Sigmoid colon (tissue), 4 donors: Measurements from ENCODE around the gene PLEKHA6.

Experiments used
- CTCF ChIP-seq, 4 experiments: fragments of 450-650 bp in 3 of 4; fragments of 200-600 bp in 1 of 4; IDR thresholded peaks; one replicate each; pipeline ENCODE4 v1.5.1; 2016 to 2019; ENCODE audit warnings: antibody characterized with exemption in 4 of 4, mild to moderate bottlenecking in 3 of 4, moderate library complexity in 2 of 4
- EP300 ChIP-seq, 4 donors: sonication (generic); formaldehyde crosslinking; IDR thresholded peaks; one replicate each; pipeline ENCODE4 v1.6.1; 2017; ENCODE audit warnings: antibody characterized with exemption in 4 of 4
- POLR2A ChIP-seq, 2 donors: fragments of 450-650 bp; IDR thresholded peaks; one replicate each; pipeline ENCODE4 v1.6.1; 2016; ENCODE audit warnings: antibody characterized with exemption in 2 of 2, mild to moderate bottlenecking in 2 of 2, moderate library complexity in 2 of 2

DNA sequence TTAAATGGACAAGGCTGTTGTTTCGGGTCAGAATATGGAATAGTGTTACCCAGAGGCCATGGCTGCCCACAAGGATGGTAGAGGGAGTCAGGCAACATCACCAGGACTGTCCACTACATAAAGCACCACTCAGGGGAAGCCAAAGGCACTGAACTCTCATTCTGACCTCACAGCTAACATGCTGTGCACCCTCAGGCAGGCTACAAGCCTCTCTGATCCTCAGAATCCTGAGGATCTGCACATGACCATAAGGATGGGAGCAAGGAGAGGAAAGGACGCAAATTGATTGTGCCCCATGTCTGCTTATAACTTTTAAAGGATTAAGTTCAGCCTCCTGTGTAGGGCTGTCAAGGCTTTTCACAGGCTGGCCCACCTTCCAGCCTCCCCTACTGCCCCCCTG lies 38.7 kb downstream of the PLEKHA6 start:
- TF ChIP-seq CTCF (IDR thresholded peaks at IDR 0.05) (no peak), POLR2A (IDR thresholded peaks at IDR 0.05) (no peak), EP300 (IDR thresholded peaks at IDR 0.05) (no peak)
